ENCODE measurements around the gene TCF7.

Gene TCF7

GRCh38 chr5:134131578-134132350 is 17.3 kb downstream of the TCF7 start:
- DNase-seq = no peak

GRCh38 chr5:134132372-134133187 is 18.1 kb downstream of the TCF7 start:
- peak; percentile 63 for DNase-seq

GRCh38 chr5:134133188-134133994 is 18.9 kb downstream of the TCF7 start:
- DNase-seq = peak; percentile 7

GRCh38 chr5:134133995-134134541 is 19.6 kb downstream of the TCF7 start:
- DNase-seq = peak; percentile 6

GRCh38 chr5:134135091-134135655 is 20.7 kb downstream of the TCF7 start:
- DNase-seq = peak; percentile 4

- DNase-seq = peak; percentile 6
These were observed 21.7 kb downstream of the TCF7 start for GRCh38 chr5:134136221-134136631.

- peak; percentile 7 for DNase-seq
These were observed 22.3 kb downstream of the TCF7 start for GRCh38 chr5:134136771-134137170.

GRCh38 chr5:134138416-134139376 is 24.2 kb downstream of the TCF7 start:
- DNase-seq = peak; percentile 28

GRCh38 chr5:134139377-134139851 is 24.9 kb downstream of the TCF7 start:
- no peak for DNase-seq

GRCh38 chr5:134139891-134140469 is 25.5 kb downstream of the TCF7 start:
- no peak for DNase-seq

GRCh38 chr5:134140530-134141201 is 26.2 kb downstream of the TCF7 start:
- DNase-seq = peak; percentile 47

- DNase-seq = peak; percentile 7
These were observed 27.0 kb downstream of the TCF7 start for GRCh38 chr5:134141331-134142050.

- no peak for DNase-seq
These were observed 27.6 kb downstream of the TCF7 start for GRCh38 chr5:134142052-134142451.

- no peak for DNase-seq
These were observed 28.3 kb downstream of the TCF7 start for GRCh38 chr5:134142806-134143205.

- DNase-seq = no peak
These were observed 28.9 kb downstream of the TCF7 start for GRCh38 chr5:134143431-134143830.

- DNase-seq = no peak
These were observed 29.8 kb downstream of the TCF7 start for GRCh38 chr5:134143944-134144941.

GRCh38 chr5:134145041-134145757 is 30.7 kb downstream of the TCF7 start:
- DNase-seq = no peak
